Esophagus squamous epithelium (tissue), 5 donors: Measurements from ENCODE around the gene RTP5. TPM values are rescaled to one million over a fixed set of nuclear protein-coding genes. Genes with fewer than 3 reads are reported as not detected.

Experiments used
- DNase-seq: peaks from one replicate; lab custom pipeline; 2025; lab: John Stamatoyannopoulos, UW
- H3K27ac ChIP-seq, 4 donors: fragments of 200-600 bp; sonication (generic); one replicate each; pipeline ENCODE4 v1.5.1; 2016 to 2019; ENCODE audit warnings: mild to moderate bottlenecking in 1 of 4
- H3K27me3 ChIP-seq, 4 donors: fragments of 200-600 bp; sonication (generic); 1 replicate in 3 of 4; 2 replicates in 1 of 4; pipeline versions ENCODE4 v1.5.1 to v1.6.0; 2017 to 2021; ENCODE audit warnings: antibody characterized with exemption in 1 of 4
- H3K36me3 ChIP-seq, 3 donors: fragments of 200-600 bp; sonication (generic); one replicate each; pipeline ENCODE4 v1.5.1; 2016 to 2019
- H3K4me1 ChIP-seq, 3 donors: fragments of 200-600 bp; sonication (generic); one replicate each; pipeline ENCODE4 v1.5.1; 2017 to 2019
- H3K4me3 ChIP-seq, 4 donors: fragments of 200-600 bp; sonication (generic); 1 replicate in 3 of 4; 2 replicates in 1 of 4; pipeline ENCODE4 v1.5.1; 2016 to 2019; ENCODE audit warnings: mild to moderate bottlenecking in 2 of 4, moderate library complexity in 1 of 4
- H3K9me3 ChIP-seq, 3 donors: fragments of 200-600 bp; sonication (generic); one replicate each; pipeline ENCODE4 v1.5.1; 2016 to 2019
- CTCF ChIP-seq, 6 experiments: fragments of 450-650 bp in 4 of 6; fragments of 200-600 bp in 2 of 6; sonication (generic) in 2 of 6; IDR thresholded peaks; one replicate each; pipeline ENCODE4 v1.5.1; 2016 to 2019; ENCODE audit warnings: antibody characterized with exemption in 6 of 6, mild to moderate bottlenecking in 4 of 6, moderate library complexity in 4 of 6
- POLR2A ChIP-seq, 4 donors: fragments of 450-650 bp; IDR thresholded peaks; one replicate each; pipeline ENCODE4 v1.6.1; 2017; ENCODE audit warnings: antibody characterized with exemption in 4 of 4, mild to moderate bottlenecking in 4 of 4, moderate library complexity in 3 of 4
- WGBS, 2 donors: methylation state at CpG; one replicate each; pipeline ENCODE4 v1.1.5; 2018; 5-methylcytosine and 5-hydroxymethylcytosine counted together
- intact Hi-C: fragments of 100-400 bp; cut with DNase I; formaldehyde crosslinking; loops from one replicate; pipeline ENCODE4 v1.15.0; 2022
- total RNA-seq, 4 donors: library from RNA; depleted of rRNA; stranded (reverse); fragments of >200 nt; gene quantifications; one replicate each; pipeline ENCODE4 v1.1.0, GENCODE V29; 2016
- donor health status: DM: yes; HTN: yes; CAD: no.

Gene RTP5
- total RNA-seq, 4 donors from 2014 or later, result 0.12 to 0.19 TPM; not detected in 2

- intact Hi-C loops, result no loop called here
- DNase-seq, result no peak
Measured at GRCh38 chr2:241854342-241855244, 14.9 kb upstream of the RTP5 start.

GRCh38 chr2:241855245-241855887 lies 14.2 kb upstream of the RTP5 start:
- WGBS, 2 donors, result 76 to 78% methylated on average over 6 to 11 of the region's 18 CpGs
- peaks cover 0 to 22% (median 0%) of the 10 kb centered on the region in 4 donors for H3K27me3 ChIP-seq
- DNase-seq, result no peak
- H3K9me3 ChIP-seq, result no peaks in the 10 kb centered on the region
- H3K36me3 ChIP-seq, result no peaks in the 10 kb centered on the region
- intact Hi-C loops, result no loop called here
- no peak for TF ChIP-seq CTCF (IDR thresholded peaks at IDR 0.05)
- TF ChIP-seq POLR2A (IDR thresholded peaks at IDR 0.05), result no peak
- peaks cover 11 to 26% (median 22%) of the 10 kb centered on the region in 3 donors for H3K4me1 ChIP-seq
- H3K4me3 ChIP-seq, result no peak overlapping the region
- H3K27ac ChIP-seq, result no peak overlapping the region

More at GRCh38 chr2:241854342-241855244, 14.9 kb upstream of the RTP5 start:
- Histone ChIP-seq H3K4me3 (no peak overlapping the region), H3K4me1 (peaks cover 11 to 18% (median 15%) of the 10 kb centered on the region in 3 donors), H3K27ac (no peak overlapping the region), H3K9me3 (no peaks in the 10 kb centered on the region), H3K36me3 (no peaks in the 10 kb centered on the region), H3K27me3 (peaks cover 0 to 14% (median 0%) of the 10 kb centered on the region in 4 donors)
- no peak for TF ChIP-seq CTCF (IDR thresholded peaks at IDR 0.05)
- no peak for TF ChIP-seq POLR2A (IDR thresholded peaks at IDR 0.05)
- 38 to 80% methylated on average over 1 to 6 of the region's 21 CpGs for WGBS, 2 donors

GRCh38 chr2:241855888-241856422 lies 13.6 kb upstream of the RTP5 start:
- Histone ChIP-seq H3K36me3 (no peaks in the 10 kb centered on the region), H3K27ac (no peak overlapping the region), H3K4me1 (peaks cover 11 to 31% (median 27%) of the 10 kb centered on the region in 3 donors), H3K27me3 (peaks cover 0 to 28% (median 0%) of the 10 kb centered on the region in 4 donors), H3K9me3 (no peaks in the 10 kb centered on the region), H3K4me3 (no peak overlapping the region)
- 73 to 74% methylated on average over 7 to 17 of the region's 20 CpGs for WGBS, 2 donors
- no peak for TF ChIP-seq POLR2A (IDR thresholded peaks at IDR 0.05)
- no peak for TF ChIP-seq CTCF (IDR thresholded peaks at IDR 0.05)
- DNase-seq, result no peak
- intact Hi-C loops, result no loop called here

GRCh38 chr2:241857041-241857541 lies 12.4 kb upstream of the RTP5 start:
- Histone ChIP-seq H3K27ac (no peak overlapping the region), H3K27me3 (peaks cover 0 to 34% (median 0%) of the 10 kb centered on the region in 4 donors), H3K36me3 (no peaks in the 10 kb centered on the region), H3K9me3 (no peaks in the 10 kb centered on the region), H3K4me3 (peak overlapping the region in 2 of 4 donors; percentile 38 to 52), H3K4me1 (peaks cover 11 to 31% (median 27%) of the 10 kb centered on the region in 3 donors)
- TF ChIP-seq POLR2A (IDR thresholded peaks at IDR 0.05) (no peak), CTCF (IDR thresholded peaks at IDR 0.05) (no peak)
- WGBS, 2 donors, result 88 to 91% methylated on average over 13 to 23 of the region's 28 CpGs
- DNase-seq, result no peak
- intact Hi-C loops, result no loop called here
